GM21717 (cell line): ENCODE results near the gene PDSS1.

Experiments
- ATAC-seq: cut with Tn5 transposase; IDR thresholded peaks from one replicate; pipeline ENCODE4 v1.9.1; 2021; ENCODE audit warnings: mild to moderate bottlenecking, moderate library complexity; ENCODE audit not compliant: unreplicated experiment

The PDSS1 gene

DNA sequence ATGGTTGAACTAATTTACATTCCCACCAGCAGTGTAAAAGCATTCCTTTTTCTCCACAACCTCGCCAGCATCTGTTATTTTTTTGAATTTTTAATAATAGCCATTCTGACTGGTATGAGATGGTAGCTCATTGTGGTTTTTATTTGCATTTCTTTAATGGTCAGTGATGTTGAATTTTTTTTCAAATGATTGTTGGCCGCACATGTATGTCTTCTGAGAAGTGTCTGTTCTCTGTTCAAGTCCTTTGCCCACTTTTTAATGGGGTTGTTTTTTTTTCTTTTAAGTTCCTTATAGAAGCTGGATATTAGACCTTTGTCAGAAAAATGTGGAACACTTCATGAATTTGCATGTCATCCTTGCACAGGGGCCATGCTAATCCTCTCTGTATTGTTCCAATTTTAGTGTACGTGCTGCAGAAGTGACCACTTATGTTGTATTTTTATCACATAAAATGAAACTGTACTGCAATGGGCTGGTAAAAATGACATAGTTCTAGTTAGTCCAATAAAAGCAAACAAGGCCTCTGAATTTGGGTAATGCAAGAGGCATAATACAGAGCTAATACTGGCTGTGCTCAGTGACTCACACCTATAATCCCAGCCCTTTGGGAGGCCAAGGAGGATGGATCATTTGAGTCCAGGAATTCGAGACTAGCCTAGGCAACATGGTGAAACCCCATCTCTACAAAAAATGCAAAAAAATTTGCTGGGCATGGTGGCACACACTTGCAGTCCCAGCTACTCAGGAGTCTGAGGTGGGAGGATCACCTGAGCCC, 92.9 kb downstream of the PDSS1 start:
- no peak for ATAC-seq

DNA sequence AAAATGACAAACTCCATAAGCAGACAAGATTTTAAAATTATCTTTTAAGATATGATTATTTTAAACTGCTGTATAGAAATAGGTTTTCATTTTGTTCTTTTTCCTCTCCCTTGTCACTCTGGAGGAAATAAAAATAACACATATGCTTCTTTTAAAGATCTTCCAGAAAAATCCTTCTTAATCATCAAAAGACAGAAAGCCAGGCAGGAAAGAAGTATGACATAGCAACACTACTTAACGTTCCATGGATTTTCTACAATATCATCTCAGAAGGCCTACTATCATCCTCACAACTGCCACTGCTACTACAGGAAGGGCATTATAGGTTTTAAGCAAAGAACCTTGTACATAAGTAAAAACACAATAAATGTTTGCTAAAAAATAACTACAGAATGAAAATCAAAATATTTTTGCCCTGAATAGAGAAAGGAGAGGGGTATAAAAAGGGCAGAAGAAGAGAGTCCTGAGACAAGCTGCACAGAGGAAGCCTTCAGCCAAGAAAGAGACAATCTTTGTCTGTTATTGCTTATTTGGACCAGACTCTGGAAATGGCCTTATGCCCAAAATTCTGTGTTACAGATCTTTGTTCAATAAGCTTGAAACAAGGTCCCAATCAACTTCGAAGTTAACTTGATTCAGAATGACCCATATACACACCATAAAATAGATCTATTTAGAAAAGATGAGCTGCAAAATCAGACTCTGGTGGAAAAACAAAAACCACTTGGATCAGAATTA, 95.4 kb downstream of the PDSS1 start:
- ATAC-seq: no peak
